ENCODE data around the gene ARSG. TPM values are rescaled to one million over a fixed set of nuclear protein-coding genes. Genes with fewer than 3 reads are reported as not detected.

Gene ARSG
- total and polyA plus RNA-seq, 4 donors: 1.5 to 5.4 (median 2.3) TPM

GRCh38 chr17:68450391-68450790, 159.1 kb downstream of the ARSG start:
- Histone ChIP-seq H3K9me3 (ENCODE audit: control insufficient read depth in 4 of 4, low read length in 3 of 4) (no peaks in the 10 kb centered on the region), H3K4me1 (ENCODE audit: control insufficient read depth in 4 of 4, insufficient read depth in 4 of 4, low read length in 3 of 4) (peaks cover 0 to 1% (median 0%) of the 10 kb centered on the region in 4 donors), H3K27me3 (ENCODE audit: control insufficient read depth in 4 of 4, insufficient read depth in 4 of 4, low read length in 3 of 4) (no peaks in the 10 kb centered on the region), H3K9ac (ENCODE audit: low read depth in 1 of 2, low read length in 2 of 2) (no peak overlapping the region), H3K36me3 (ENCODE audit: control insufficient read depth in 4 of 4, insufficient read depth in 3 of 4, low read depth in 1 of 4, low read length in 3 of 4) (peaks cover 2 to 21% (median 11%) of the 10 kb centered on the region in 4 donors), H3K4me3 (ENCODE audit: low read depth in 1 of 3, low read length in 3 of 3) (no peak overlapping the region), H3K27ac (ENCODE audit: low read depth in 1 of 2, low read length in 2 of 2) (no peak overlapping the region)
- TF ChIP-seq RAD21 (IDR thresholded peaks at IDR 0.05): no peak
- TF ChIP-seq EGR1 (IDR thresholded peaks at IDR 0.05; ENCODE audit: low read depth in 2 of 2): no peak
- no peak for TF ChIP-seq MAX (IDR thresholded peaks at IDR 0.05)
- TF ChIP-seq YY1 (IDR thresholded peaks at IDR 0.05): no peak
- TF ChIP-seq GABPA (IDR thresholded peaks at IDR 0.05 in 1 of 2, conservative IDR thresholded peaks at IDR 0.05 in 1 of 2): no peak
- TF ChIP-seq FOXA1 (IDR thresholded peaks at IDR 0.05): no peak
- no peak for TF ChIP-seq ATF3 (IDR thresholded peaks at IDR 0.05)
- no peak for TF ChIP-seq JUND (IDR thresholded peaks at IDR 0.05)
- no peak for TF ChIP-seq NR2F2 (IDR thresholded peaks at IDR 0.05)
- no peak for TF ChIP-seq HNF4G (IDR thresholded peaks at IDR 0.05)
- 77% methylated on average over 8 of the region's 8 CpGs for WGBS
- DNase-seq (ENCODE audit: low spot score): no peak

- Histone ChIP-seq H3K36me3 (ENCODE audit: control insufficient read depth in 4 of 4, insufficient read depth in 3 of 4, low read depth in 1 of 4, low read length in 3 of 4) (peaks cover 2 to 19% (median 11%) of the 10 kb centered on the region in 4 donors), H3K4me1 (ENCODE audit: control insufficient read depth in 4 of 4, insufficient read depth in 4 of 4, low read length in 3 of 4) (peaks cover 0 to 1% (median 0%) of the 10 kb centered on the region in 4 donors), H3K4me3 (ENCODE audit: low read depth in 1 of 3, low read length in 3 of 3) (no peak overlapping the region), H3K27ac (ENCODE audit: low read depth in 1 of 2, low read length in 2 of 2) (no peak overlapping the region), H3K9ac (ENCODE audit: low read depth in 1 of 2, low read length in 2 of 2) (no peak overlapping the region), H3K9me3 (ENCODE audit: control insufficient read depth in 4 of 4, low read length in 3 of 4) (no peaks in the 10 kb centered on the region), H3K27me3 (ENCODE audit: control insufficient read depth in 4 of 4, insufficient read depth in 4 of 4, low read length in 3 of 4) (no peaks in the 10 kb centered on the region)
- TF ChIP-seq YY1 (IDR thresholded peaks at IDR 0.05) (no peak), NR2F2 (IDR thresholded peaks at IDR 0.05) (no peak), TAF1 (conservative IDR thresholded peaks at IDR 0.05) (no peak), GABPA (IDR thresholded peaks at IDR 0.05 in 1 of 2, conservative IDR thresholded peaks at IDR 0.05 in 1 of 2) (no peak), FOXA2 (IDR thresholded peaks at IDR 0.05) (no peak), SP1 (IDR thresholded peaks at IDR 0.05) (no peak), ZBTB33 (IDR thresholded peaks at IDR 0.05) (no peak), EGR1 (IDR thresholded peaks at IDR 0.05; ENCODE audit: low read depth in 2 of 2) (no peak)
- TF ChIP-seq, protein P1, sequence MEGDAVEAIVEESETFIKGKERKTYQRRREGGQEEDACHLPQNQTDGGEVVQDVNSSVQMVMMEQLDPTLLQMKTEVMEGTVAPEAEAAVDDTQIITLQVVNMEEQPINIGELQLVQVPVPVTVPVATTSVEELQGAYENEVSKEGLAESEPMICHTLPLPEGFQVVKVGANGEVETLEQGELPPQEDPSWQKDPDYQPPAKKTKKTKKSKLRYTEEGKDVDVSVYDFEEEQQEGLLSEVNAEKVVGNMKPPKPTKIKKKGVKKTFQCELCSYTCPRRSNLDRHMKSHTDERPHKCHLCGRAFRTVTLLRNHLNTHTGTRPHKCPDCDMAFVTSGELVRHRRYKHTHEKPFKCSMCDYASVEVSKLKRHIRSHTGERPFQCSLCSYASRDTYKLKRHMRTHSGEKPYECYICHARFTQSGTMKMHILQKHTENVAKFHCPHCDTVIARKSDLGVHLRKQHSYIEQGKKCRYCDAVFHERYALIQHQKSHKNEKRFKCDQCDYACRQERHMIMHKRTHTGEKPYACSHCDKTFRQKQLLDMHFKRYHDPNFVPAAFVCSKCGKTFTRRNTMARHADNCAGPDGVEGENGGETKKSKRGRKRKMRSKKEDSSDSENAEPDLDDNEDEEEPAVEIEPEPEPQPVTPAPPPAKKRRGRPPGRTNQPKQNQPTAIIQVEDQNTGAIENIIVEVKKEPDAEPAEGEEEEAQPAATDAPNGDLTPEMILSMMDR (IDR thresholded peaks at IDR 0.05; ENCODE audit: low read depth, low read length, missing input control): no peak
- WGBS: 96% methylated on average over 14 of the region's 14 CpGs
- no peak for DNase-seq (ENCODE audit: low spot score)
Measured at GRCh38 chr17:68450801-68451200, 159.5 kb downstream of the ARSG start.
